SU-DHL-6 (cell line): ENCODE measurements around the gene PARVA.

Experiments
- H2AFZ ChIP-seq: fragments of 200-600 bp; sonication (generic); 2 replicates; pipeline ENCODE4 v1.6.1; 2014; ENCODE audit warnings: low read depth, mild to moderate bottlenecking, moderate library complexity, mixed read lengths, antibody characterized with exemption, low read length; ENCODE audit not compliant: severe bottlenecking
- H3F3A ChIP-seq: fragments of 200-600 bp; shearing (Covaris generic); 2 replicates; pipeline ENCODE4 v1.6.0; 2016; ENCODE audit warnings: antibody characterized with exemption, mild to moderate bottlenecking; ENCODE audit not compliant: insufficient read depth
- H3K27ac ChIP-seq: fragments of 200-600 bp; sonication (generic); 2 replicates; pipeline ENCODE4 v1.5.1; 2016; ENCODE audit warnings: low read depth, mild to moderate bottlenecking, low read length, moderate library complexity, mixed read lengths
- H3K27me3 ChIP-seq: fragments of 200-600 bp; sonication (generic), shearing (Covaris generic); 2 replicates; pipeline ENCODE4 v1.6.0; 2014; ENCODE audit warnings: mild to moderate bottlenecking, low read length
- H3K36me3 ChIP-seq: fragments of 200-600 bp; sonication (generic); 2 replicates; pipeline ENCODE4 v1.6.1; 2014; ENCODE audit warnings: mild to moderate bottlenecking, low read length, mixed read lengths
- H3K4me2 ChIP-seq: fragments of 300-600, 200-600 bp; shearing (Covaris generic), sonication (generic); 2 replicates; pipeline ENCODE4 v1.6.0; 2014; ENCODE audit warnings: low read length, low read depth, mild to moderate bottlenecking; ENCODE audit not compliant: poor library complexity, severe bottlenecking
- H3K4me3 ChIP-seq: fragments of 200-600 bp; sonication (generic); 2 replicates; pipeline ENCODE4 v1.5.1; 2014; ENCODE audit warnings: antibody characterized with exemption, low read length, mild to moderate bottlenecking, mixed read lengths; ENCODE audit not compliant: insufficient read depth, poor library complexity, severe bottlenecking
- H3K79me2 ChIP-seq: fragments of 200-600 bp; sonication (generic); 2 replicates; pipeline ENCODE4 v1.6.1; 2014; ENCODE audit warnings: mild to moderate bottlenecking, low read length, moderate library complexity; ENCODE audit not compliant: insufficient read depth
- H3K9ac ChIP-seq: fragments of 200-600 bp; sonication (generic); 2 replicates; pipeline ENCODE4 v1.7.0; 2014; ENCODE audit warnings: mild to moderate bottlenecking, low read length
- H3K9me2 ChIP-seq: fragments of 200-600 bp; sonication (generic); replicated peaks from 2 replicates; pipeline ENCODE4 v1.6.1; 2014; ENCODE audit warnings: low read length; ENCODE audit not compliant: insufficient read depth
- H3K9me3 ChIP-seq: fragments of 200-600 bp; sonication (generic); 2 replicates; pipeline ENCODE4 v1.6.1; 2014; ENCODE audit warnings: low read length, mixed read lengths; ENCODE audit not compliant: insufficient read depth
- H4K20me1 ChIP-seq: fragments of 200-600 bp; sonication (generic); 2 replicates; pipeline ENCODE4 v1.6.1; 2014; ENCODE audit warnings: low read depth, mild to moderate bottlenecking, antibody characterized with exemption, low read length, moderate library complexity, mixed read lengths
- CTCF ChIP-seq: fragments of 200-600 bp; sonication (generic); IDR thresholded peaks from one replicate; pipeline ENCODE4 v1.5.1; 2017; ENCODE audit warnings: antibody characterized with exemption, mild to moderate bottlenecking, low read length, moderate library complexity; ENCODE audit not compliant: insufficient read depth, poor library complexity, severe bottlenecking
- EZH2phosphoT487 ChIP-seq: fragments of 200-600 bp; sonication (generic), shearing (Covaris generic); conservative IDR thresholded peaks from 2 replicates; pipeline ENCODE4 v1.6.1; 2018; ENCODE audit warnings: mild to moderate bottlenecking, antibody characterized with exemption, low read length, moderate library complexity, mixed read lengths

The PARVA gene

GRCh38 chr11:12416552-12416951, 39.2 kb downstream of the PARVA start:
- Histone ChIP-seq H3F3A (no peaks in the 10 kb centered on the region), H3K36me3 (no peaks in the 10 kb centered on the region), H2AFZ (no peak overlapping the region), H3K79me2 (no peaks in the 10 kb centered on the region), H3K4me2 (no peak overlapping the region), H3K9me3 (no peaks in the 10 kb centered on the region), H3K4me3 (no peak overlapping the region), H3K27me3 (no peaks in the 10 kb centered on the region), H3K27ac (no peak overlapping the region), H4K20me1 (no peaks in the 10 kb centered on the region), H3K9me2 (no peaks in the 10 kb centered on the region), H3K9ac (no peak overlapping the region)
- TF ChIP-seq EZH2phosphoT487, result no peak
- TF ChIP-seq CTCF, result no peak

- Histone ChIP-seq H3K27ac (no peak overlapping the region), H3K79me2 (no peaks in the 10 kb centered on the region)
Measured at GRCh38 chr11:12417691-12418611, 40.6 kb downstream of the PARVA start.

GRCh38 chr11:12420040-12420439, 42.7 kb downstream of the PARVA start:
- H3K27ac ChIP-seq, result no peak overlapping the region
- no peak overlapping the region for H3K4me3 ChIP-seq
- H3F3A ChIP-seq, result no peaks in the 10 kb centered on the region

More at GRCh38 chr11:12417691-12418611, 40.6 kb downstream of the PARVA start:
- no peak overlapping the region for H3K9ac ChIP-seq
- no peaks in the 10 kb centered on the region for H3F3A ChIP-seq
- no peak overlapping the region for H3K4me2 ChIP-seq
- no peaks in the 10 kb centered on the region for H3K9me2 ChIP-seq
- H2AFZ ChIP-seq, result no peak overlapping the region
- no peak overlapping the region for H3K4me3 ChIP-seq
- H4K20me1 ChIP-seq, result no peaks in the 10 kb centered on the region
- H3K27me3 ChIP-seq, result no peaks in the 10 kb centered on the region
- H3K36me3 ChIP-seq, result no peaks in the 10 kb centered on the region
- no peak for TF ChIP-seq EZH2phosphoT487
- TF ChIP-seq CTCF, result no peak
- no peaks in the 10 kb centered on the region for H3K9me3 ChIP-seq

More at GRCh38 chr11:12420040-12420439, 42.7 kb downstream of the PARVA start:
- H3K9ac ChIP-seq, result no peak overlapping the region
- no peaks in the 10 kb centered on the region for H3K27me3 ChIP-seq
- H3K9me3 ChIP-seq, result no peaks in the 10 kb centered on the region
- no peaks in the 10 kb centered on the region for H3K9me2 ChIP-seq
- no peak overlapping the region for H3K4me2 ChIP-seq
- H3K79me2 ChIP-seq, result no peaks in the 10 kb centered on the region
- H2AFZ ChIP-seq, result no peak overlapping the region
- no peaks in the 10 kb centered on the region for H4K20me1 ChIP-seq
- H3K36me3 ChIP-seq, result no peaks in the 10 kb centered on the region
- TF ChIP-seq EZH2phosphoT487 (no peak), CTCF (no peak)
